ENCODE measurements around the gene SLC25A12.

SLC25A12 gene

GRCh38 chr2:171807831-171808393 is 86.1 kb downstream of the SLC25A12 start:
- no peak overlapping the region for H3K27ac ChIP-seq (ENCODE audit: low read length, poor library complexity, severe bottlenecking)
- H3K4me3 ChIP-seq (ENCODE audit: insufficient read depth in 1 of 2, low read depth in 1 of 2, low read length in 2 of 2), result no peak overlapping the region
- no peak for DNase-seq
- peaks cover 9 to 34% of the 10 kb centered on the region in 2 experiments for H3K36me3 ChIP-seq (ENCODE audit: control insufficient read depth in 1 of 2, insufficient read depth in 2 of 2, low read depth in 1 of 2, low read length in 2 of 2)
- H3K23ac ChIP-seq (ENCODE audit: low read length in 2 of 2), result no peak overlapping the region
- no peaks in the 10 kb centered on the region for H3K27me3 ChIP-seq (ENCODE audit: control insufficient read depth in 1 of 2, insufficient read depth in 1 of 2, low read length in 2 of 2)
- H3K9me3 ChIP-seq (ENCODE audit: control insufficient read depth, low read length), result no peaks in the 10 kb centered on the region
- H3K4me2 ChIP-seq (ENCODE audit: low read length, poor library complexity, severe bottlenecking), result no peak overlapping the region
- H3K4ac ChIP-seq (ENCODE audit: low read depth in 1 of 2, low read length in 2 of 2), result no peak overlapping the region
- H3K18ac ChIP-seq (ENCODE audit: low read depth in 1 of 2, low read length in 2 of 2), result no peak overlapping the region
- H2BK12ac ChIP-seq (ENCODE audit: low read length in 2 of 2), result no peak overlapping the region
- 87% methylated on average over 2 of the region's 5 CpGs for WGBS
- no peaks in the 10 kb centered on the region for H3K4me1 ChIP-seq (ENCODE audit: control insufficient read depth, insufficient read depth, low read depth, low read length)
- H4K8ac ChIP-seq (ENCODE audit: low read length), result no peak overlapping the region
- no peak overlapping the region for H2AFZ ChIP-seq (ENCODE audit: low read depth, low read length)
- no peak overlapping the region for H2BK15ac ChIP-seq (ENCODE audit: low read depth, poor library complexity, severe bottlenecking)
- no peak overlapping the region for H2BK5ac ChIP-seq (ENCODE audit: low read depth, low read length, poor library complexity, severe bottlenecking)
- no peak overlapping the region for H4K91ac ChIP-seq (ENCODE audit: low read length)
- no peak overlapping the region for H3K9ac ChIP-seq (ENCODE audit: low read length)
- H3K14ac ChIP-seq (ENCODE audit: low read length in 2 of 2), result no peak overlapping the region
- H2AK5ac ChIP-seq (ENCODE audit: low read length, severe bottlenecking), result no peak overlapping the region
- peaks cover 1% of the 10 kb centered on the region for H3K79me1 ChIP-seq (replicated peaks; ENCODE audit: low read length, poor library complexity, severe bottlenecking)
- no peak overlapping the region for H2BK120ac ChIP-seq (ENCODE audit: low read depth, low read length)

- no peak overlapping the region for H2BK12ac ChIP-seq (ENCODE audit: low read length in 2 of 2)
- H2BK15ac ChIP-seq (ENCODE audit: low read depth, poor library complexity, severe bottlenecking), result no peak overlapping the region
- H3K79me1 ChIP-seq (replicated peaks; ENCODE audit: low read length, poor library complexity, severe bottlenecking), result peaks cover 1% of the 10 kb centered on the region
- H3K9ac ChIP-seq (ENCODE audit: low read length), result no peak overlapping the region
- H2BK5ac ChIP-seq (ENCODE audit: low read depth, low read length, poor library complexity, severe bottlenecking), result no peak overlapping the region
- no peak overlapping the region for H3K4me2 ChIP-seq (ENCODE audit: low read length, poor library complexity, severe bottlenecking)
- H3K9me3 ChIP-seq (ENCODE audit: control insufficient read depth, low read length), result no peaks in the 10 kb centered on the region
- H3K18ac ChIP-seq (ENCODE audit: low read depth in 1 of 2, low read length in 2 of 2), result no peak overlapping the region
- no peak overlapping the region for H3K23ac ChIP-seq (ENCODE audit: low read length in 2 of 2)
- no peak overlapping the region for H3K4ac ChIP-seq (ENCODE audit: low read depth in 1 of 2, low read length in 2 of 2)
- no peak overlapping the region for H3K27ac ChIP-seq (ENCODE audit: low read length, poor library complexity, severe bottlenecking)
- no peak overlapping the region for H2AFZ ChIP-seq (ENCODE audit: low read depth, low read length)
- no peaks in the 10 kb centered on the region for H3K27me3 ChIP-seq (ENCODE audit: control insufficient read depth in 1 of 2, insufficient read depth in 1 of 2, low read length in 2 of 2)
- no peak overlapping the region for H3K14ac ChIP-seq (ENCODE audit: low read length in 2 of 2)
- peaks cover 9 to 32% of the 10 kb centered on the region in 2 experiments for H3K36me3 ChIP-seq (ENCODE audit: control insufficient read depth in 1 of 2, insufficient read depth in 2 of 2, low read depth in 1 of 2, low read length in 2 of 2)
- WGBS, result no CpG with 5 or more reads among the region's 3 CpGs
- H2BK120ac ChIP-seq (ENCODE audit: low read depth, low read length), result no peak overlapping the region
- DNase-seq, result no peak
- H4K8ac ChIP-seq (ENCODE audit: low read length), result no peak overlapping the region
- no peak overlapping the region for H3K4me3 ChIP-seq (ENCODE audit: insufficient read depth in 1 of 2, low read depth in 1 of 2, low read length in 2 of 2)
- H2AK5ac ChIP-seq (ENCODE audit: low read length, severe bottlenecking), result no peak overlapping the region
- H4K91ac ChIP-seq (ENCODE audit: low read length), result no peak overlapping the region
- no peaks in the 10 kb centered on the region for H3K4me1 ChIP-seq (ENCODE audit: control insufficient read depth, insufficient read depth, low read depth, low read length)
Measured at GRCh38 chr2:171807119-171807518, 86.9 kb downstream of the SLC25A12 start.

DNA sequence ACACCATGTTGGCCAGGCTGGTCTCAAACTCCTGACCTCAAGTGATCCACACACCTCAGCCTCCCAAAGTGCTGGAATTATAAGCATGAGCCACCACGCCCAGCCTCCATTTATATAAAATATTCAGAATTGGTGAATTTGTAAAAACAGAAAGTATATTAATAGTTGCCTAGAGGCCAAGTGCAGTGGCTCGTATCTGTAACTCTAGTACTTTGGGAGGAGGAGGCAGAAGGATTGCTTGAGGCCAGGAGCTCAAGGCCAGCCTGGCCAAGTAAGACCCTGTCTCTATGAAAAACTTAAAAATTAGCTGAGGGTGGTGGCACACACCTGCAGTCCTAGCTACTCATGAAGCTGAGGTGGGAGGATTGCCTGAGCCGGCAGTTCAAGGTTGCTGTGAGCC is 89.6 kb downstream of the SLC25A12 start:
- H3K79me1 ChIP-seq (replicated peaks; ENCODE audit: low read length, poor library complexity, severe bottlenecking), result peaks cover 1% of the 10 kb centered on the region
- no peak overlapping the region for H3K9ac ChIP-seq (ENCODE audit: low read length)
- no peak overlapping the region for H2BK120ac ChIP-seq (ENCODE audit: low read depth, low read length)
- H2AFZ ChIP-seq (ENCODE audit: low read depth, low read length), result no peak overlapping the region
- H4K8ac ChIP-seq (ENCODE audit: low read length), result no peak overlapping the region
- H3K36me3 ChIP-seq (ENCODE audit: control insufficient read depth in 1 of 2, insufficient read depth in 2 of 2, low read depth in 1 of 2, low read length in 2 of 2), result peaks cover 9 to 29% of the 10 kb centered on the region in 2 experiments
- H3K18ac ChIP-seq (ENCODE audit: low read depth in 1 of 2, low read length in 2 of 2), result no peak overlapping the region
- no peak overlapping the region for H4K91ac ChIP-seq (ENCODE audit: low read length)
- no peak overlapping the region for H2BK5ac ChIP-seq (ENCODE audit: low read depth, low read length, poor library complexity, severe bottlenecking)
- H2AK5ac ChIP-seq (ENCODE audit: low read length, severe bottlenecking), result no peak overlapping the region
- H3K14ac ChIP-seq (ENCODE audit: low read length in 2 of 2), result no peak overlapping the region
- H3K4me3 ChIP-seq (ENCODE audit: insufficient read depth in 1 of 2, low read depth in 1 of 2, low read length in 2 of 2), result no peak overlapping the region
- H3K27me3 ChIP-seq (ENCODE audit: control insufficient read depth in 1 of 2, insufficient read depth in 1 of 2, low read length in 2 of 2), result no peaks in the 10 kb centered on the region
- no peak overlapping the region for H3K4me2 ChIP-seq (ENCODE audit: low read length, poor library complexity, severe bottlenecking)
- H2BK15ac ChIP-seq (ENCODE audit: low read depth, poor library complexity, severe bottlenecking), result no peak overlapping the region
- no peaks in the 10 kb centered on the region for H3K9me3 ChIP-seq (ENCODE audit: control insufficient read depth, low read length)
- no peak overlapping the region for H3K4ac ChIP-seq (ENCODE audit: low read depth in 1 of 2, low read length in 2 of 2)
- DNase-seq, result no peak
- H2BK12ac ChIP-seq (ENCODE audit: low read length in 2 of 2), result no peak overlapping the region
- no peaks in the 10 kb centered on the region for H3K4me1 ChIP-seq (ENCODE audit: control insufficient read depth, insufficient read depth, low read depth, low read length)
- 96% methylated on average over 2 of the region's 3 CpGs for WGBS
- no peak overlapping the region for H3K27ac ChIP-seq (ENCODE audit: low read length, poor library complexity, severe bottlenecking)
- no peak overlapping the region for H3K23ac ChIP-seq (ENCODE audit: low read length in 2 of 2)

DNA sequence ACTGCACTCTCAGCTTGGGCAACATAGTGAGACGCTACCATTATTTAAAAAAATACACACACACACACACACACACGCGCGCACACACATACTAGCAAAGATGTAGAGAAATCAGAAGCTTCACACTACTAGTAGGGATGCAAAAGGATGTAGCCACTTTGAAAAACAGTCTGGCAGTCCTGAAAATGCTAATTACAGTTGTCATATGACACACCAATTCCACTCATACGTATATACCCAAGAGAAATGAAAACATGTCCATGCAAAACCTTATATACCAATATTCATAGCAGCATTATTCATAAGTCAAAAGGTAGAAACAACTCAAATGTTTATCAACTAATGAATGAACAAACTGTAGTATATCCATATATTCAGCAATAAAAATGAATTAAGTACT is 90.3 kb downstream of the SLC25A12 start:
- no peak overlapping the region for H2BK15ac ChIP-seq (ENCODE audit: low read depth, poor library complexity, severe bottlenecking)
- 69% methylated on average over 5 of the region's 5 CpGs for WGBS

More for the DNA sequence above, 90.3 kb downstream of the SLC25A12 start:
- H3K18ac ChIP-seq (ENCODE audit: low read depth in 1 of 2, low read length in 2 of 2), result no peak overlapping the region
- no peak overlapping the region for H2BK5ac ChIP-seq (ENCODE audit: low read depth, low read length, poor library complexity, severe bottlenecking)
- no peak for DNase-seq
- H3K36me3 ChIP-seq (ENCODE audit: control insufficient read depth in 1 of 2, insufficient read depth in 2 of 2, low read depth in 1 of 2, low read length in 2 of 2), result peaks cover 9 to 30% of the 10 kb centered on the region in 2 experiments
- H2BK120ac ChIP-seq (ENCODE audit: low read depth, low read length), result no peak overlapping the region
- H3K27ac ChIP-seq (ENCODE audit: low read length, poor library complexity, severe bottlenecking), result no peak overlapping the region
- no peak overlapping the region for H3K9ac ChIP-seq (ENCODE audit: low read length)
- no peak overlapping the region for H3K14ac ChIP-seq (ENCODE audit: low read length in 2 of 2)
- H3K27me3 ChIP-seq (ENCODE audit: control insufficient read depth in 1 of 2, insufficient read depth in 1 of 2, low read length in 2 of 2), result no peaks in the 10 kb centered on the region
- H3K4me3 ChIP-seq (ENCODE audit: insufficient read depth in 1 of 2, low read depth in 1 of 2, low read length in 2 of 2), result no peak overlapping the region
- no peak overlapping the region for H4K8ac ChIP-seq (ENCODE audit: low read length)
- H3K4me2 ChIP-seq (ENCODE audit: low read length, poor library complexity, severe bottlenecking), result no peak overlapping the region
- no peak overlapping the region for H3K23ac ChIP-seq (ENCODE audit: low read length in 2 of 2)
- no peak overlapping the region for H2AK5ac ChIP-seq (ENCODE audit: low read length, severe bottlenecking)
- no peaks in the 10 kb centered on the region for H3K9me3 ChIP-seq (ENCODE audit: control insufficient read depth, low read length)
- no peak overlapping the region for H4K91ac ChIP-seq (ENCODE audit: low read length)
- H2BK12ac ChIP-seq (ENCODE audit: low read length in 2 of 2), result no peak overlapping the region
- H3K79me1 ChIP-seq (replicated peaks; ENCODE audit: low read length, poor library complexity, severe bottlenecking), result peaks cover 1% of the 10 kb centered on the region
- H2AFZ ChIP-seq (ENCODE audit: low read depth, low read length), result no peak overlapping the region
- H3K4ac ChIP-seq (ENCODE audit: low read depth in 1 of 2, low read length in 2 of 2), result no peak overlapping the region
- peaks cover 2% of the 10 kb centered on the region for H3K4me1 ChIP-seq (ENCODE audit: control insufficient read depth, insufficient read depth, low read depth, low read length)

Measured in mesenchymal stem cell (in vitro differentiated cells and primary cell).